ENCODE data around the gene HAGH. TPM values are rescaled to one million over a fixed set of nuclear protein-coding genes. Genes with fewer than 3 reads are reported as not detected.

The HAGH gene
- total and polyA plus RNA-seq, 9 of the 15 experiments (the other 6 are each of a cell fraction or from before 2014, with no cell fraction given): 0.46 to 35.1 (median 16.8) TPM

- no peak for TF ChIP-seq PTRF (tag; IDR thresholded peaks at IDR 0.05)
- TF ChIP-seq ZNF24 (IDR thresholded peaks at IDR 0.05): no peak
- TF ChIP-seq AFF1 (IDR thresholded peaks at IDR 0.05; ENCODE audit: low read depth in 1 of 2, partially characterized antibody in 2 of 2): no peak
- TF ChIP-seq KDM1A (IDR thresholded peaks at IDR 0.05): no peak
- no peak for TF ChIP-seq NCOR1 (IDR thresholded peaks at IDR 0.05)
- peak; percentile 59 to 62; a peak in 2 of 4 replicates for TF ChIP-seq SIN3A (IDR thresholded peaks at IDR 0.05; ENCODE audit: borderline replicate concordance in 2 of 2, control insufficient read depth in 1 of 2, low read depth in 2 of 2, low read length in 2 of 2)
- no peak for TF ChIP-seq ZNF311 (CRISPR knock-in tag; IDR thresholded peaks at IDR 0.05)
- peak in 1 of 2 experiments; percentile 72; a peak in 1 of 4 replicates for TF ChIP-seq TBL1XR1 (IDR thresholded peaks at IDR 0.05; ENCODE audit: low read length in 2 of 2)
- TF ChIP-seq KLF6 (CRISPR knock-in tag; IDR thresholded peaks at IDR 0.05; ENCODE audit: borderline replicate concordance): no peak
- no peak for TF ChIP-seq KAT2B (IDR thresholded peaks at IDR 0.05; ENCODE audit: low read depth, low read length)
- TF ChIP-seq NR3C1 (CRISPR knock-in tag; IDR thresholded peaks at IDR 0.05): no peak
- TF ChIP-seq ARHGAP35 (IDR thresholded peaks at IDR 0.05; ENCODE audit: partially characterized antibody): no peak
- no peak; a peak in 1 of 4 replicates for TF ChIP-seq SIX5 (IDR thresholded peaks at IDR 0.05; ENCODE audit: borderline replicate concordance in 1 of 2, insufficient read depth in 1 of 2, low read depth in 1 of 2, low read length in 2 of 2)
- peak; percentile 95 for TF ChIP-seq CEBPZ (IDR thresholded peaks at IDR 0.05; ENCODE audit: borderline replicate concordance, low read depth, low read length)
- no peak for TF ChIP-seq MCM3 (IDR thresholded peaks at IDR 0.05)
Measured at GRCh38 chr16:1782408-1783264, 44.0 kb downstream of the HAGH start, which contains the start of the genes NUBP2 and SPSB3 (continued).

Measured in K562 (cell line).